Esophagus squamous epithelium (tissue), 5 donors: Measurements from ENCODE around the gene MFAP2. TPM values are rescaled to one million over a fixed set of nuclear protein-coding genes. Genes with fewer than 3 reads are reported as not detected.

Experiments used
- DNase-seq: peaks from one replicate; lab custom pipeline; 2025; lab: John Stamatoyannopoulos, UW
- H3K27ac ChIP-seq, 4 donors: fragments of 200-600 bp; sonication (generic); one replicate each; pipeline ENCODE4 v1.5.1; 2016 to 2019; ENCODE audit warnings: mild to moderate bottlenecking in 1 of 4
- H3K27me3 ChIP-seq, 4 donors: fragments of 200-600 bp; sonication (generic); 1 replicate in 3 of 4; 2 replicates in 1 of 4; pipeline versions ENCODE4 v1.5.1 to v1.6.0; 2017 to 2021; ENCODE audit warnings: antibody characterized with exemption in 1 of 4
- H3K36me3 ChIP-seq, 3 donors: fragments of 200-600 bp; sonication (generic); one replicate each; pipeline ENCODE4 v1.5.1; 2016 to 2019
- H3K4me1 ChIP-seq, 3 donors: fragments of 200-600 bp; sonication (generic); one replicate each; pipeline ENCODE4 v1.5.1; 2017 to 2019
- H3K4me3 ChIP-seq, 4 donors: fragments of 200-600 bp; sonication (generic); 1 replicate in 3 of 4; 2 replicates in 1 of 4; pipeline ENCODE4 v1.5.1; 2016 to 2019; ENCODE audit warnings: mild to moderate bottlenecking in 2 of 4, moderate library complexity in 1 of 4
- H3K9me3 ChIP-seq, 3 donors: fragments of 200-600 bp; sonication (generic); one replicate each; pipeline ENCODE4 v1.5.1; 2016 to 2019
- CTCF ChIP-seq, 6 experiments: fragments of 450-650 bp in 4 of 6; fragments of 200-600 bp in 2 of 6; sonication (generic) in 2 of 6; IDR thresholded peaks; one replicate each; pipeline ENCODE4 v1.5.1; 2016 to 2019; ENCODE audit warnings: antibody characterized with exemption in 6 of 6, mild to moderate bottlenecking in 4 of 6, moderate library complexity in 4 of 6
- POLR2A ChIP-seq, 4 donors: fragments of 450-650 bp; IDR thresholded peaks; one replicate each; pipeline ENCODE4 v1.6.1; 2017; ENCODE audit warnings: antibody characterized with exemption in 4 of 4, mild to moderate bottlenecking in 4 of 4, moderate library complexity in 3 of 4
- WGBS, 2 donors: methylation state at CpG; one replicate each; pipeline ENCODE4 v1.1.5; 2018; 5-methylcytosine and 5-hydroxymethylcytosine counted together
- intact Hi-C: fragments of 100-400 bp; cut with DNase I; formaldehyde crosslinking; loops from one replicate; pipeline ENCODE4 v1.15.0; 2022
- total RNA-seq, 4 donors: library from RNA; depleted of rRNA; stranded (reverse); fragments of >200 nt; gene quantifications; one replicate each; pipeline ENCODE4 v1.1.0, GENCODE V29; 2016
- donor health status: DM: yes; HTN: yes; CAD: no.

MFAP2 gene
- total RNA-seq, 4 donors from 2014 or later, result 0.70 to 10.5 (median 4.2) TPM; not detected in 1

DNA sequence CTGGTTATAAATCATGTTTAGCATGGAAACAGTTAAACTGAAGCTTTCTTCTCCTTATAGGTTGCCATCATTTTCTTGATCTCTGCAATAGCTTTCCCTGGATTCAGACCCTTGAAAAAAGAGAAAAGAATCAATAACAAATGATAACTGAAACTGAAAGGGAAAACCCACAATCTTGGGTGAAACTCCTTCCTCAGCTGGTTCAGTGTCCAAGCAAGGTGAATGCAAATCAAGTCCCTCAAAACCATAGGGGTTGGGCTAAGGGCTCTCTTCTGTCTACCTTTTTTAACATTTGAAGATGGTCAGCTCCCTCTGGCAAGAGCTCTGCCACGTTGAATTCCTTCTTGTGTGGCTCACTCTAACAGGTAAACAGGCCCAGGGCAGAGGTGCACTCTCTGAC lies 38.4 kb upstream of the MFAP2 start:
- Histone ChIP-seq H3K36me3 (peaks cover 28 to 64% (median 43%) of the 10 kb centered on the region in 3 donors), H3K27ac (no peak overlapping the region), H3K4me3 (no peak overlapping the region), H3K9me3 (no peaks in the 10 kb centered on the region), H3K4me1 (peaks cover 3 to 10% (median 5%) of the 10 kb centered on the region in 3 donors), H3K27me3 (no peaks in the 10 kb centered on the region)
- WGBS, 2 donors, result 33 to 75% methylated on average over 1 of the region's 1 CpG
- intact Hi-C loops, result no loop called here
- TF ChIP-seq CTCF (IDR thresholded peaks at IDR 0.05) (no peak), POLR2A (IDR thresholded peaks at IDR 0.05) (no peak)
- no peak for DNase-seq

DNA sequence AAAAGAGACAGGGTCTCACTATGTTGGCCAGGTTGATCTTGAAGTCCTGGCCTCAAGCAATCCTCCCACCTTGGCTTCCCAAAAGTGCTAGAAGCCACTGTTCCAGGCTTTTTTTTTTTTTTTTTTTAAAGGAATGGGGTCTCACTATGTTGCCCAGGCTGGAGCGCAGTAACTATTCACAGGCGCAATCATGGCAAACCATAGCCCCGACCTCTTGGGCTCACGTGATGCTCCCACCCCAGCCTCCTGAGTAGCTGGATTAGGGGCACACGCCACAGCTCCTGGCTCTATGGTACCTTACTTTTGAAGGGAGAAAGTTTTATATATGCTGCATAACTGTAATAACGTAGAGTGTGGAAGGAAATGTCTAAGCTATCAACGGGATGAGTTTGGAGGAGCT lies 37.0 kb upstream of the MFAP2 start:
- no peak overlapping the region for H3K4me3 ChIP-seq
- no peaks in the 10 kb centered on the region for H3K9me3 ChIP-seq
- peaks cover 0 to 9% (median 0%) of the 10 kb centered on the region in 4 donors for H3K27me3 ChIP-seq
- TF ChIP-seq CTCF (IDR thresholded peaks at IDR 0.05), result no peak
- H3K4me1 ChIP-seq, result peaks cover 4 to 14% (median 7%) of the 10 kb centered on the region in 3 donors
- H3K36me3 ChIP-seq, result peaks cover 24 to 50% (median 30%) of the 10 kb centered on the region in 3 donors
- no peak overlapping the region for H3K27ac ChIP-seq
- WGBS, 2 donors, result 93 to 100% methylated on average over 7 of the region's 7 CpGs
- no peak for DNase-seq
- intact Hi-C loops, result no loop called here

- TF ChIP-seq CTCF (IDR thresholded peaks at IDR 0.05), result no peak
- no peak for TF ChIP-seq POLR2A (IDR thresholded peaks at IDR 0.05)
- DNase-seq, result no peak
- 42 to 45% methylated on average over 5 of the region's 5 CpGs for WGBS, 2 donors
- Histone ChIP-seq H3K4me1 (peaks cover 10 to 21% (median 13%) of the 10 kb centered on the region in 3 donors), H3K4me3 (no peak overlapping the region), H3K9me3 (no peaks in the 10 kb centered on the region), H3K27ac (no peak overlapping the region), H3K27me3 (peaks cover 0 to 10% (median 0%) of the 10 kb centered on the region in 4 donors), H3K36me3 (peaks cover 12 to 39% (median 19%) of the 10 kb centered on the region in 3 donors)
- intact Hi-C loops, result no loop called here
These were observed 35.9 kb upstream of the MFAP2 start for GRCh38 chr1:17016317-17016661.

DNA sequence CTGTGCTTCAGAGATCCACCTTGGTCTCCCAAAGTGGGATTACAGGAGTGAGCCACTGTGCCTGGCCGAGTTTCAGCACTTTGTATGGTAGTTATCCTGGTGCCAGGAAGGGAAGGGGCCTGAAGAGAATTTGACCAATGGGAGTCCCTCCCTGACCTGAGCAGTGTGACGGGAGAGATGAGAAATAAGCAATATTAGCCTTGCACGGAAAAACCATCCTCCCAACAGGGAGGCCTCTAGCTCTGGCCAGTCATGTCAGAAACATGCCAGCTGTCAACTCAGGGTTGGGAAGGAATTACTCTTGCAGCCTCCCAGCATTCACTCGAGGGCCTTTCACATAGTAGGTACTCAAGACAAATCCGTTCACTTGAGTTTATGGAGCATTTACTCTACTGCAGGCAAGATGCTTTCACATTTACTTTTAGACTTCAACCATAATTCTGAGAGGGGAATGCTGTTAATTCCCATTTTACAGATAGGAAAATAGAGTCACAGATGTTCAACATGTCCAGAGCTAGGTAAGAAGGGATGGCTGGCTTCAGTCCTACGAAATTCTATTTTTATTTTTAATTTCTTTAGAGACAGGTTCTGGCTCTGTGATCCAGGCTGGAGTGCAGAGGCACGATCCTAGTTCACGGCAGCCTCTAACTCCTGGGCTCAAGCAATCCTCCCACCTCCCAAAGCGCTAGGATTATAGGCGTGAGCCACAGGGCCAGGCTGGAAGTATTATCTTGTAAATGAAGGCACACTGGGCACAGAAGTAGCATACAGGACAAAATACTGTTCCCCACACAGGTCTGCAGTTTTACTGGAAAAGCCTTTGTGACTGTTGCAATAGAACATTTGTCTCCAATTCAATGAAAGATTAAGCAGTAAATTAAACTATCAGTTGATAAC lies 34.5 kb upstream of the MFAP2 start:
- Histone ChIP-seq H3K27ac (no peak overlapping the region), H3K9me3 (no peaks in the 10 kb centered on the region), H3K36me3 (peaks cover 0 to 25% (median 5%) of the 10 kb centered on the region in 3 donors), H3K4me3 (no peak overlapping the region), H3K4me1 (peaks cover 21 to 35% (median 26%) of the 10 kb centered on the region in 3 donors), H3K27me3 (peaks cover 0 to 10% (median 0%) of the 10 kb centered on the region in 4 donors)
- 51 to 79% methylated on average over 7 to 9 of the region's 10 CpGs for WGBS, 2 donors
- no peak for TF ChIP-seq CTCF (IDR thresholded peaks at IDR 0.05)
- no peak for TF ChIP-seq POLR2A (IDR thresholded peaks at IDR 0.05)
- DNase-seq, result no peak
- intact Hi-C loops, result no loop called here
